ENCODE measurements around the gene CAVIN2. TPM values are rescaled to one million over a fixed set of nuclear protein-coding genes. Genes with fewer than 3 reads are reported as not detected.

CAVIN2 gene
- total RNA-seq, 4 donors from 2014 or later, result 90.6 to 179 (median 120) TPM

GRCh38 chr2:191891656-191892055 is 44.8 kb upstream of the CAVIN2 start:
- H3K36me3 ChIP-seq, result no peaks in the 10 kb centered on the region
- no peaks in the 10 kb centered on the region for H3K27me3 ChIP-seq
- 95% methylated on average over 5 of the region's 5 CpGs for WGBS
- intact Hi-C loops (cut with DNase I), result no loop called here
- H3K4me3 ChIP-seq, result no peak overlapping the region
- H3K4me1 ChIP-seq, result peaks cover 0 to 18% (median 6%) of the 10 kb centered on the region in 4 donors
- no peak overlapping the region for H3K27ac ChIP-seq (replicated peaks in 1 of 4)
- DNase-seq (ENCODE audit: extremely low spot score), result no peak
- TF ChIP-seq EP300 (IDR thresholded peaks at IDR 0.05) (no peak), CTCF (IDR thresholded peaks at IDR 0.05) (no peak), POLR2AphosphoS5 (IDR thresholded peaks at IDR 0.05) (no peak), POLR2A (IDR thresholded peaks at IDR 0.05; ENCODE audit: low read depth) (no peak)
- no peaks in the 10 kb centered on the region for H3K9me3 ChIP-seq

DNA sequence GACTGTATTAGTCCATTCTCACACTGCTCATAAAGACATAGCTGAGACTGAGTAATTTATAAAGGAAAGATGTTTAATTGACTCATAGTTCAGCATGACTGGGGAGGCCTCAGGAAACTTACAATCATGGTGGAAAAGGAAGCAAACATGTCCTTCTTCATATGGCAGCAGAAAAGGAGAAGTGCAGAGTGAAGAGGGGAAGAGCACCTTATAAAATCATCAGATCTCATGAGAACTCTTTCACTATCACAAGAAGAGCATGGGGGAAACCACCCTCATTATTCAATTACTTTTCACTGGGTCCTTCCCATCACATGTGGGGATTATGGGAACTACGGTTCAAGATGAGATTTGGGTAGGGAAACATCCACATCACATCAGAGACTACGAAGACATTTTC is 43.0 kb upstream of the CAVIN2 start:
- intact Hi-C loops (cut with DNase I), result no loop called here
- Histone ChIP-seq H3K4me1 (peaks cover 6 to 26% (median 11%) of the 10 kb centered on the region in 4 donors), H3K4me3 (no peak overlapping the region), H3K27me3 (no peaks in the 10 kb centered on the region), H3K36me3 (no peaks in the 10 kb centered on the region), H3K9me3 (no peaks in the 10 kb centered on the region), H3K27ac (replicated peaks in 1 of 4) (no peak overlapping the region)
- 93% methylated on average over 2 of the region's 2 CpGs for WGBS
- no peak for DNase-seq (ENCODE audit: extremely low spot score)
- TF ChIP-seq POLR2A (IDR thresholded peaks at IDR 0.05; ENCODE audit: low read depth) (no peak), EP300 (IDR thresholded peaks at IDR 0.05) (no peak), CTCF (IDR thresholded peaks at IDR 0.05) (no peak)

DNA sequence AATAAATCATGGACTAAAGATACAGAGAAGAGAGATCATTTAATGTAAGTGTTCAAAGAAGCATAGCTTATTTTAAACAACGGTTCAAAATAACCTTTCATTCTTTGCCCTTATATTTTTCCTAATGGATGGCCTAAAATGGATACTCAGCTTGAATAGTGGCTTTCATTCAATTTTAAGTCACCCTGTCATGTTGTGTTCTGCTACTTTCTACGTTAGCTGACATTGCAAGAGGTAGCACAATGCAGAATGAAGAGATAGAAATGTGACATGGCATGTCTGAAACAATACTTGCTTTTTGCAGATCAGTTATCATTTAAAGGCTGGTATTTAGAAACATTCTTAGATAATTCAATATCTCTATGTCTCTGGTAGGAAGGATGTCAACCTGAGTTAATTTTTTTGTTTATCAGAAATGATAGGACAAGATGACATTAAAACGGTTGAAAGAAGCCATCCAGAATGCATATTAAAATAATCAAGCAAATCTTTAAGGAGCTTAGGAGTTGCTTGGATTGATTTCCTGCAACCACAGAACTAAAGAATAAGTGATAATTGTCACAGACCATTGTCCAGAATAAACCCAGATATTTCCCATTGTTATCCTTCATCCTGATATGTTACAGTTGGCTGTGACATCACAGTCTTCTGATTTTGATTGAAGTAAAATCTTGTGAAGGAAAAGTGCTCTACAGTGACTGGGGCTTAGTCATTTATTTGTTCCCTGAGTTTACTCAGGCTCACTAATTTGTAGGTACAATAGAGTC is 41.7 kb upstream of the CAVIN2 start:
- no peak for DNase-seq (ENCODE audit: extremely low spot score)
- H3K9me3 ChIP-seq, result no peaks in the 10 kb centered on the region
- H3K27me3 ChIP-seq, result no peaks in the 10 kb centered on the region
- no peak overlapping the region for H3K27ac ChIP-seq (replicated peaks in 1 of 4)
- no peak overlapping the region for H3K4me3 ChIP-seq
- TF ChIP-seq POLR2A (IDR thresholded peaks at IDR 0.05; ENCODE audit: low read depth), result no peak
- TF ChIP-seq CTCF (IDR thresholded peaks at IDR 0.05), result no peak
- TF ChIP-seq EP300 (IDR thresholded peaks at IDR 0.05), result no peak
- no peak for TF ChIP-seq POLR2AphosphoS5 (IDR thresholded peaks at IDR 0.05)
- intact Hi-C loops (cut with DNase I), result no loop called here
- no peaks in the 10 kb centered on the region for H3K36me3 ChIP-seq
- WGBS, result 89% methylated on average over 3 of the region's 3 CpGs
- peaks cover 6 to 27% (median 19%) of the 10 kb centered on the region in 4 donors for H3K4me1 ChIP-seq

GRCh38 chr2:191885650-191886049 is 38.8 kb upstream of the CAVIN2 start:
- intact Hi-C loops (cut with DNase I), result no loop called here
- no peak for DNase-seq (ENCODE audit: extremely low spot score)
- Histone ChIP-seq H3K27ac (replicated peaks in 1 of 4) (no peak overlapping the region), H3K36me3 (no peaks in the 10 kb centered on the region), H3K9me3 (no peaks in the 10 kb centered on the region), H3K4me1 (peaks cover 6 to 21% (median 19%) of the 10 kb centered on the region in 4 donors), H3K27me3 (no peaks in the 10 kb centered on the region), H3K4me3 (no peak overlapping the region)
- WGBS, result 91% methylated on average over 6 of the region's 6 CpGs
- TF ChIP-seq CTCF (IDR thresholded peaks at IDR 0.05), result no peak
- no peak for TF ChIP-seq POLR2A (IDR thresholded peaks at IDR 0.05; ENCODE audit: low read depth)
- no peak for TF ChIP-seq EP300 (IDR thresholded peaks at IDR 0.05)
- no peak for TF ChIP-seq POLR2AphosphoS5 (IDR thresholded peaks at IDR 0.05)

Measured in esophagus muscularis mucosa (tissue), 4 donors.